Astrocyte (in vitro differentiated cells and primary cell): Measurements from ENCODE around the gene ASPG. TPM values are rescaled to one million over a fixed set of nuclear protein-coding genes. Genes with fewer than 3 reads are reported as not detected.

Source experiments
- DNase-seq: peaks from one replicate; pipeline ENCODE4 v3.0.0-alpha.2; 2010; ENCODE audit warnings: low read depth
- FAIRE-seq: peaks from 2 replicates; lab custom pipeline; 2011; peaks lifted over from hg19 to GRCh38; lab: Jason Lieb, UNC
- H2AFZ ChIP-seq: 2 replicates; pipeline ENCODE4 v1.6.0; 2012; ENCODE audit warnings: low read depth, low read length, inconsistent platforms
- H3K27ac ChIP-seq: 2 replicates; pipeline ENCODE4 v1.5.1; 2011; ENCODE audit warnings: low read depth, low read length, inconsistent platforms
- H3K27me3 ChIP-seq: 2 replicates; pipeline ENCODE4 v1.6.0; 2011; ENCODE audit warnings: low read length, inconsistent platforms; ENCODE audit not compliant: insufficient read depth
- H3K36me3 ChIP-seq: 2 replicates; pipeline ENCODE4 v1.5.1; 2011; ENCODE audit warnings: low read length, inconsistent platforms; ENCODE audit not compliant: insufficient read depth
- H3K4me1 ChIP-seq: 2 replicates; pipeline ENCODE4 v1.5.1; 2011; ENCODE audit warnings: low read length, inconsistent platforms; ENCODE audit not compliant: insufficient read depth
- H3K4me2 ChIP-seq: 2 replicates; pipeline ENCODE4 v1.6.0; 2012; ENCODE audit warnings: low read length, inconsistent platforms
- H3K4me3 ChIP-seq: 2 replicates; pipeline ENCODE4 v1.5.1; 2011; ENCODE audit warnings: low read depth, mild to moderate bottlenecking, low read length, inconsistent platforms; ENCODE audit not compliant: insufficient read depth
- H3K79me2 ChIP-seq: 2 replicates; pipeline ENCODE4 v1.6.0; 2012; ENCODE audit warnings: mild to moderate bottlenecking, low read length, inconsistent platforms; ENCODE audit not compliant: insufficient read depth
- H3K9ac ChIP-seq: 2 replicates; pipeline ENCODE4 v1.6.0; 2012; ENCODE audit warnings: mild to moderate bottlenecking, low read length, inconsistent platforms
- H3K9me3 ChIP-seq: 2 replicates; pipeline ENCODE4 v1.5.1; 2012; ENCODE audit warnings: low read depth, mild to moderate bottlenecking, low read length, inconsistent platforms; ENCODE audit not compliant: insufficient read depth
- H4K20me1 ChIP-seq: 2 replicates; pipeline ENCODE4 v1.6.0; 2012; ENCODE audit warnings: low read length, inconsistent platforms; ENCODE audit not compliant: insufficient read depth
- H3K27ac Mint-ChIP-seq: one replicate; pipeline ENCODE4 v1.8.0; 2021; ENCODE audit warnings: mild to moderate bottlenecking, mixed read lengths; ENCODE audit not compliant: unreplicated experiment
- H3K27me3 Mint-ChIP-seq: one replicate; pipeline ENCODE4 v1.8.0; 2021; ENCODE audit warnings: low read depth, mixed read lengths; ENCODE audit not compliant: unreplicated experiment
- H3K36me3 Mint-ChIP-seq: one replicate; pipeline ENCODE4 v1.8.0; 2021; ENCODE audit warnings: low read depth, mixed read lengths; ENCODE audit not compliant: unreplicated experiment
- H3K4me1 Mint-ChIP-seq: one replicate; pipeline ENCODE4 v1.8.0; 2021; ENCODE audit warnings: low read depth, mixed read lengths; ENCODE audit not compliant: unreplicated experiment
- H3K4me3 Mint-ChIP-seq: one replicate; pipeline ENCODE4 v1.8.0; 2021; ENCODE audit warnings: mild to moderate bottlenecking, moderate library complexity, mixed read lengths; ENCODE audit not compliant: unreplicated experiment
- H3K9me3 Mint-ChIP-seq: one replicate; pipeline ENCODE4 v1.8.0; 2021; ENCODE audit warnings: mild to moderate bottlenecking, mixed read lengths; ENCODE audit not compliant: unreplicated experiment
- CTCF ChIP-seq: IDR thresholded peaks from 2 replicates; pipeline ENCODE4 v1.5.1; 2011; ENCODE audit warnings: low read depth, mild to moderate bottlenecking, inconsistent platforms, low read length, moderate library complexity; ENCODE audit not compliant: insufficient read depth
- EZH2 ChIP-seq: IDR thresholded peaks from 2 replicates; pipeline ENCODE4 v1.6.1; 2012; ENCODE audit warnings: mild to moderate bottlenecking, low read length, inconsistent platforms; ENCODE audit not compliant: insufficient read depth
- total RNA-seq: library from RNA; stranded (reverse); gene quantifications from 2 replicates; pipeline ENCODE4 v1.2.1, GENCODE V29; 2021

ASPG gene
- total RNA-seq, 1 donor from 2014 or later: not detected

DNA sequence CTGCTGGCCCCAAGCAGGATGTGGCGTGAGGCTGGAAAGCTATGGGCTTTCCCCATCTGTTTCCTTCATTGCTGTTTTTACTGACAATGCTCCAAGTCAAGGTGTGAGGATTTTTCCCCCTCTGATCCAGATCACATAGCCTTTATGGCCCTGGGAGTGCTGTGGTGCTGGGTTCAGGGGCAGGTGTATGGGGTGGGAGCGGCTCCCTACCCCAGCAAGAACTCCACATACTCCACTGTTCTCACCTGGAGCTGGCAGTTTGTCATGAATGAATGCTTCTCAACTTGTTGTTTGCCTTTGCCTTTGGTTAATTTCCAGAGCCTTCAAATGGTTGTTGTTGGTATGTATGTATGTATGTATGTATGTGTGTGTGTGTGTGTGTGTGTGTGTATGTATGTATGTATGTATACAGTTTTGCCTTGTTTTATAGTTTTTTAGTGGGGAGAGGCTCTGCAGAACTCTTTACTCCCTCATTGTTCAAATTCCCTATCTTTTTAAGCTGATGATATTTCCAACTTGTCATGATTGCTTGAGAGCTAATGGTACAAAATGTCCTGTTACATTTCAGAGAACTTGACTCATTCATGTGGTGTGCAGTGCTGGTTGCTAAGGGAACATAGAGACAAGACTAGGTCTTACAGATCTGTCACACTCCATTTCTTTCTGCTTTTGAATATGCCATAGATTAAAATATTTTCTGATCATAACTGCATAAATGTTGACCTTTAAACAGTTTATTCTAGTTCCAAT lies 36.6 kb upstream of the ASPG start:
- H4K20me1 ChIP-seq: no peaks in the 10 kb centered on the region
- H3K36me3 ChIP-seq: no peaks in the 10 kb centered on the region
- no peak overlapping the region for H3K27ac ChIP-seq
- Mint-ChIP-seq H3K4me3 (no peak overlapping the region), H3K27me3 (peaks cover 5% of the 10 kb centered on the region), H3K9me3 (peaks cover 2% of the 10 kb centered on the region), H3K36me3 (no peaks in the 10 kb centered on the region), H3K4me1 (peaks cover 8% of the 10 kb centered on the region), H3K27ac (peak overlapping the region; percentile 50)
- H3K9me3 ChIP-seq: no peaks in the 10 kb centered on the region
- H3K79me2 ChIP-seq: no peaks in the 10 kb centered on the region
- no peaks in the 10 kb centered on the region for H3K27me3 ChIP-seq
- TF ChIP-seq CTCF: no peak
- no peaks in the 10 kb centered on the region for H3K4me1 ChIP-seq
- FAIRE-seq: no peak
- H3K4me3 ChIP-seq: no peak overlapping the region
- no peak overlapping the region for H3K9ac ChIP-seq
- no peak overlapping the region for H2AFZ ChIP-seq
- no peak for DNase-seq
- H3K4me2 ChIP-seq: no peak overlapping the region

DNA sequence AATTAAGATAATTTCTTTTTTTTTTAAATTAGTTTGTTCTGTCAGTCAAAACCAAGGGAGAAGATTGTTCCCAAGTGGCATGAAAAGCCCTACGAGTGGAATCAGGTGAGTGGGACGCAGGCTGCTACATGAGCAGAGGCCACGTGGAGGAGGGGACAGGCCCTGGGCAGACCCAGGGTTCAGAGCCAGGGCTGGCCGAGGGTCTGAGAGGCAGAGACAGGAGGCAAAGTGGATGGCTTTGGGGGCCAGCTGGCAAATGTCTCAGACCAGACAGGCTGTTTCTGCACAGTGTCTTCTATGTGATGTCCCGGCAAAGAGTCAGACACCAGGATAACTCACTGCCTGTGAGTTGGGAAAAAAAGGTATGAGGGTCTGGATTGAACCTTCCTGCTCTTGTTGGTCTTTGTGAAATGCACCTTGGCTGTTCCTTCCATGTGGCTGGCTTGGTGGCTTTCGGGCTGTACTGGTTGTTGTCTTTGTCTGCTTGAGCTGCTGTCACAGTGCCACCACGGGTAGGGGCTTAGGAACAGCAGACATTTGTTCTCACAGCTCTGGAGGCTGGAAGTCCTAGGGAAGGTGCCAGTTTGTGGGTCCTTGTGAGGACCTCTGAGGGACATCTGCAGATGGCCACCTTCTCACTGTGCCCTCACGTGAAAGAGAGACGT lies 35.8 kb upstream of the ASPG start:
- no peak overlapping the region for H2AFZ ChIP-seq
- H3K27ac ChIP-seq: no peak overlapping the region
- Mint-ChIP-seq H3K27ac (peak overlapping the region; percentile 74), H3K4me3 (no peak overlapping the region), H3K27me3 (peaks cover 5% of the 10 kb centered on the region), H3K4me1 (peaks cover 8% of the 10 kb centered on the region), H3K9me3 (peaks cover 2% of the 10 kb centered on the region), H3K36me3 (no peaks in the 10 kb centered on the region)
- DNase-seq: no peak
- no peaks in the 10 kb centered on the region for H4K20me1 ChIP-seq
- H3K27me3 ChIP-seq: no peaks in the 10 kb centered on the region
- TF ChIP-seq CTCF (no peak), EZH2 (no peak)
- H3K4me3 ChIP-seq: no peak overlapping the region
- no peak overlapping the region for H3K4me2 ChIP-seq
- no peak for FAIRE-seq
- H3K9ac ChIP-seq: no peak overlapping the region
- no peaks in the 10 kb centered on the region for H3K79me2 ChIP-seq
- H3K9me3 ChIP-seq: no peaks in the 10 kb centered on the region
- no peaks in the 10 kb centered on the region for H3K36me3 ChIP-seq
- H3K4me1 ChIP-seq: no peaks in the 10 kb centered on the region
